Activated CD4-positive, alpha-beta T cell treated with anti-CD3 and anti-CD28 coated beads for 1 hour (primary cell): ENCODE results near the gene SLC2A5.
"Not testable (repeated sequence)": the region's sequence is repeated elsewhere in the genome, so short reads cannot be mapped to it uniquely, and the experiment has no call there.

ENCODE experiments used
- DNase-seq: peaks from one replicate; pipeline ENCODE4 v3.0.0-alpha.2; 2020

SLC2A5 gene

GRCh38 chr1:9031484-9032259 is 37.8 kb downstream of the SLC2A5 start:
- DNase-seq, result no peak

GRCh38 chr1:9031077-9031476 is 38.4 kb downstream of the SLC2A5 start:
- not testable (repeated sequence) for DNase-seq

GRCh38 chr1:9028921-9029705 is 40.3 kb downstream of the SLC2A5 start:
- DNase-seq, result no peak

- DNase-seq, result no peak
Observed at GRCh38 chr1:9027307-9027706, 42.1 kb downstream of the SLC2A5 start.

- DNase-seq, result no peak
Observed at GRCh38 chr1:9025449-9025848, 44.0 kb downstream of the SLC2A5 start.

- DNase-seq, result no peak
Observed at GRCh38 chr1:9024837-9025236, 44.6 kb downstream of the SLC2A5 start.

- no peak for DNase-seq
Observed at GRCh38 chr1:9022773-9023172, 46.7 kb downstream of the SLC2A5 start.

GRCh38 chr1:9022026-9022738 is 47.3 kb downstream of the SLC2A5 start:
- not testable (repeated sequence) for DNase-seq

GRCh38 chr1:9020305-9020704 is 49.1 kb downstream of the SLC2A5 start:
- no peak for DNase-seq

- DNase-seq, result no peak
Observed at GRCh38 chr1:9019896-9020295, 49.5 kb downstream of the SLC2A5 start.

- DNase-seq, result no peak
Observed at GRCh38 chr1:9018333-9018732, 51.1 kb downstream of the SLC2A5 start.

- DNase-seq, result no peak
Observed at GRCh38 chr1:9016455-9016854, 53.0 kb downstream of the SLC2A5 start.

GRCh38 chr1:9014475-9015375 is 54.7 kb downstream of the SLC2A5 start:
- no peak for DNase-seq

- DNase-seq, result no peak
Observed at GRCh38 chr1:9013819-9014218, 55.6 kb downstream of the SLC2A5 start.

GRCh38 chr1:9010781-9011323 is 58.6 kb downstream of the SLC2A5 start:
- no peak for DNase-seq

GRCh38 chr1:9009438-9010370 is 59.7 kb downstream of the SLC2A5 start:
- DNase-seq, result no peak

GRCh38 chr1:9008236-9008635 is 61.2 kb downstream of the SLC2A5 start:
- no peak for DNase-seq

GRCh38 chr1:9006956-9007615 is 62.3 kb downstream of the SLC2A5 start:
- DNase-seq, result no peak

GRCh38 chr1:9005395-9005708 is 64.1 kb downstream of the SLC2A5 start:
- DNase-seq, result no peak

- peak; percentile 69 for DNase-seq
Observed at GRCh38 chr1:9004700-9005394, 64.6 kb downstream of the SLC2A5 start.
